NCI-H446 (cell line): ENCODE data around the gene HOXD4.
A peak's percentile ranks its signal among the peaks of the same experiment; 100 is the strongest.

Experiments
- DNase-seq, 2 experiments: peaks; one replicate each; lab custom pipeline; 2025; lab: John Stamatoyannopoulos, UW

Gene HOXD4

GRCh38 chr2:176151442-176152287 is at the start of gene HOXD4:
TSS of gene HOXD4 (plus strand) at chr2:176151550. CDS start at chr2:176151634, 84 bp downstream.
- peak in 1 of 2 experiments; percentile 48 for DNase-seq

GRCh38 chr2:176101842-176102241 is 49.5 kb upstream of the HOXD4 start:
- no peak for DNase-seq

- no peak for DNase-seq
Measured at GRCh38 chr2:176102309-176102866, 49.0 kb upstream of the HOXD4 start.

GRCh38 chr2:176103194-176103593 is 48.2 kb upstream of the HOXD4 start:
- DNase-seq = no peak

GRCh38 chr2:176103742-176104315 is 47.5 kb upstream of the HOXD4 start:
- DNase-seq = no peak

GRCh38 chr2:176104316-176105077 is 46.9 kb upstream of the HOXD4 start:
- DNase-seq = no peak

GRCh38 chr2:176105078-176105729 is 46.1 kb upstream of the HOXD4 start:
- DNase-seq = no peak

GRCh38 chr2:176105730-176106580 is 45.4 kb upstream of the HOXD4 start:
- DNase-seq = no peak

GRCh38 chr2:176106581-176107539 is 44.5 kb upstream of the HOXD4 start, which contains the start of gene HOXD11:
TSS of gene HOXD11 (plus strand) at chr2:176107280. CDS start at chr2:176107356, 76 bp downstream.
- DNase-seq = no peak

- no peak for DNase-seq
Measured at GRCh38 chr2:176107731-176108181, 43.6 kb upstream of the HOXD4 start.

- DNase-seq = no peak
Measured at GRCh38 chr2:176109192-176109901, 42.0 kb upstream of the HOXD4 start.

GRCh38 chr2:176109946-176110345 is 41.4 kb upstream of the HOXD4 start:
- DNase-seq = no peak

- DNase-seq = no peak
Measured at GRCh38 chr2:176110415-176111308, 40.7 kb upstream of the HOXD4 start.

- peak in 1 of 2 experiments; percentile 62 for DNase-seq
Measured at GRCh38 chr2:176111309-176111663, 40.1 kb upstream of the HOXD4 start.

GRCh38 chr2:176111846-176112374 is 39.4 kb upstream of the HOXD4 start:
- no peak for DNase-seq

GRCh38 chr2:176112375-176113302 is 38.7 kb upstream of the HOXD4 start:
- DNase-seq = no peak
